Measurements from ENCODE around the gene LRSAM1.

The LRSAM1 gene

GRCh38 chr9:127463382-127463781, 12.1 kb downstream of the LRSAM1 start:
- DNase-seq: no peak

DNA sequence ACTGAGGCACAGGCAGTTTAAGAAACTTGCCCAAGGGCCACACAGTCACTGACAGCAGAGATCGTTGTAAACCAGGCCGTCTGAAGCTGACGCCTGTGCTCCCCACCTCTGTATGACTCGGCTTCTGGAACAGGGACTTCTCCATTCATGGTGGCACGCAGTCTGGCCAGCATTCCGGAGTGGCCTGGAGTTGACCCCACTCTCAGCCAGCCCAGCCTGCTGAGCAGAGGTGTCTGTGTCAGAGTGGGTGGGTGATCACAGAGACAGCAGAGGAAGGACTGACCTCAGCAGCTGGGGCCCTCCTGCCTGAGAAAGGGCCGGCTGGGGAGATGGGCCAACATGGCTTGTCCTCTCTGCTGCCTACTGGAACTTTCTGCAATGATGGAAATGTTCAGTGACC, 12.6 kb downstream of the LRSAM1 start:
- DNase-seq: peak; percentile 9

GRCh38 chr9:127466407-127466917, 15.2 kb downstream of the LRSAM1 start:
- DNase-seq: peak; percentile 15

DNA sequence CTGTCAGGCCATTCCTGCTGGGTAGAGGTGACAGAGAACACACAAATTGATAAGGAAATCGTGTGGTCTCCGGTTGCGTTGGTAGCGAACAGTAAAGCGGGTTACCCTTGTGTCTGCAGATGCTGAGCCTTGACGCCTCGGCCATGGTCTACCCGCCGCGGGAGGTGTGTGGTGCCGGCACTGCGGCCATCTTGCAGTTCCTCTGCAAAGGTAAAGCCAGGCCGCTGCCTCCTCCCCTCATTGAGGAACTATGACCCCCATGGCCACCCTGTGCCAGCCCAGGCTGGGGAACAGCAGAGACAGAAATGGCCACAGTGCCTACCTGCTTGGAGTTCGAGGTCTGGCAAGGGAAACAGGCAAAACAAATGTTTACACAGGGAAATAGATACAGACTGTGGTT, 16.3 kb downstream of the LRSAM1 start:
- DNase-seq: no peak

GRCh38 chr9:127470662-127471061, 19.4 kb downstream of the LRSAM1 start:
- DNase-seq: no peak

DNA sequence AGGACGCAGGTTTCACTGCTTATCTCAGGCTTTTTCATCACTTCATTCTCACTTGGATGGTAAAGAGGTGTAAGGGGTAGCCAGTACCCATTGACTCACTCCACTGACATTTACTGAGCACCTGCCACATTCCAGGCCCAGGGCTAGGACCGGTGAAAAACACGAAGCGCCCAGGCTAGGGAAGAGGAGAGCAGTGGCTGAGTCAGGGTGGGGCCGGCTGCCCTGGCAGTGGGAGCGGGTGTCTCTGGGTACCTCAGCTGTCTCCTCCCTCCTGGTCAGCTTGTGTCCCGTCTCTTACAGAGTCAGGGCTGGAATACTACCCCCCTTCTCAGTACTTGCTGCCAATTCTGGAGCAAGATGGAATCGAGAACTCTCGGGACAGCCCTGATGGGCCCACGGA, 22.2 kb downstream of the LRSAM1 start:
- DNase-seq: no peak

DNA sequence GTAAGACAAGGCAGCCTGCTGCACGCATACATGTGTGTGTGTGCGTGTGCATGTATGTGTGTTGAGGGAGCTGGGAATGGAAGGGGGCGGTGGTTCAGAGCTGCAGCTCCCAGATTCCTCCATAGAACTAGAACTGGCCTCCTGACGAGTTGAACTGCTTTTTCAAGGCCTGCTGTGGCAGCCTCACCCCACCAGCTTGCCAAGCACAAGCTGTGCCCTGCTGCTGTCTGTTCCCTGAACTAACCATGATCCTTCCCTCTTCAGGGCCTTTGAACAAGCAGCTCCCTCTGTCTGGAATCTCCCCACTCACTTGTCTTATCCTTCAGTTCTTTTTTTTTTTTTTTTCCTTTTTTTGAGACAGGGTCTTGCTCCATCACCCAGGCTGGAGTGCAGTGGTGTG, 22.6 kb downstream of the LRSAM1 start:
- DNase-seq: no peak

- no peak for DNase-seq
Observed at GRCh38 chr9:127474592-127474991, 23.3 kb downstream of the LRSAM1 start.

GRCh38 chr9:127479507-127480081, 28.3 kb downstream of the LRSAM1 start:
- no peak for DNase-seq

DNA sequence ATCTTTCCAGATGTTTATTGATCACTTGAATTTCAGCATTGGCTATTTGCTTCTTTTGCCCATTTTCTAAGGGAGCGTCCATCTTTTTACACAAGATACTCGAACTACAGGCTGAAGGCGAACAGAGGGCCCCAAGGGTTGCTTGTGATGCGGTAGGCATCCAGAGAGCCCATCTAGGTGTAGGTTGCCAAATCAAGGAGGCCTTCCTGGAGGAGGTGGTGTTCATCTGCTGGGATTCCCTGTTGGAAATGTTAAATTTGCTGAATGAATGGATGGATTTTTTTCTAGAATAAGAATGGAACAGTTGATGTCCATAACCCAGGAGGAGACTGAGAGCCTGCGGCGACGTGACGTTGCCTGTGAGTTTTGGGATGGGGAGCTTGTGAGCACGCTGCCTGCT, 31.4 kb downstream of the LRSAM1 start:
- DNase-seq: no peak

- DNase-seq: no peak
Observed at GRCh38 chr9:127485995-127486394, 34.7 kb downstream of the LRSAM1 start.

DNA sequence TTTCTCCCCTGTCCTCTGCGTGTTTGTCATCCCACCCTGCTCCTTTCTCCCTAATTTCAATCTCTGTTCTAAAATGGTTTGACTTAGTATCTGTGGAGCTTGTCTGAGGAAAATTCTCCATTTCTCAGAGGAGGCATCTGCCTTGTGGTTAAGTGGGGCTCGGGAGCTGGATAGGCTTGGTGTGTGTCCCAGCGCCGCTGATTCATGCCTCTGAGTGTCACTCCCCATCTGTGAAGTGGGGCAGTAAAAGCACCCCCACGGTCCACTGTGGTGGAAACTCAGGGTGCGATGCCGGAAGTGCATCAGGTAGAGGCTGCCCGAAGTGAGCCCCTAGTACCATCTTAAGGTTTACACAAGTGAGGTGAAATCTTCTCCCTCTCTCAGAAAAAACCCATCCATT, 37.6 kb downstream of the LRSAM1 start:
- no peak for DNase-seq

DNA sequence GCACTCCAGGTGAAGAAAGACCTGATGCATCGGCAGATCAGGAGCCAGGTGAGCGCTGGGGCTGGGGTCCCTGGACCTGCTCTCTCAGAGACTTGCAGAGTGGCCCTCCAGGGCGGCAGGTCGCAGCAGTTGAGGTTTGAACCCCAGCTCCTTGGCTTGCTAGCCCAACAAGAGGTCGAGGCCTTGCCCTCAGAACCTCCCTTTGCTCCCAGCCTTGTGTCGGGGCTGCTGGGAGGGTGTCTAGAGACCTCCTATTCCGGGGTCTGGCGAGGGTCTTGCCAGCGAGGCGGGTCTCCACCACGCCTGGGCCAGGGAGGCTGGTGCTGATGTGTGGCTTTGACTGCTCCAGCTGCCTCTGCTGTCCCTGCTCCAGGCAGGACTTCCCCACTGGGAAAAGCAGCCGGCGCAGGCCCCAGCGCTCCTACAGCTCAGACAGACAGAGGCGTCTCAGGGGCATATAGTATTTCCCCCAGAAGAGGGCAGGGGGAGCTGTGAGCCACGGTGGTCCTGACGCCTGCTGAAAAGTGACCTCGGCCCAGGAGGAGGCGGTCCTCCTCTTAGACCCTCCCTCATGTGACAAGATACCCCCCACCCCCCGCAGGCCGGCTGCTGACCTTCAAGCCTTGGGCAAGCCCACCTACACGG, 38.3 kb downstream of the LRSAM1 start:
- DNase-seq: no peak

DNA sequence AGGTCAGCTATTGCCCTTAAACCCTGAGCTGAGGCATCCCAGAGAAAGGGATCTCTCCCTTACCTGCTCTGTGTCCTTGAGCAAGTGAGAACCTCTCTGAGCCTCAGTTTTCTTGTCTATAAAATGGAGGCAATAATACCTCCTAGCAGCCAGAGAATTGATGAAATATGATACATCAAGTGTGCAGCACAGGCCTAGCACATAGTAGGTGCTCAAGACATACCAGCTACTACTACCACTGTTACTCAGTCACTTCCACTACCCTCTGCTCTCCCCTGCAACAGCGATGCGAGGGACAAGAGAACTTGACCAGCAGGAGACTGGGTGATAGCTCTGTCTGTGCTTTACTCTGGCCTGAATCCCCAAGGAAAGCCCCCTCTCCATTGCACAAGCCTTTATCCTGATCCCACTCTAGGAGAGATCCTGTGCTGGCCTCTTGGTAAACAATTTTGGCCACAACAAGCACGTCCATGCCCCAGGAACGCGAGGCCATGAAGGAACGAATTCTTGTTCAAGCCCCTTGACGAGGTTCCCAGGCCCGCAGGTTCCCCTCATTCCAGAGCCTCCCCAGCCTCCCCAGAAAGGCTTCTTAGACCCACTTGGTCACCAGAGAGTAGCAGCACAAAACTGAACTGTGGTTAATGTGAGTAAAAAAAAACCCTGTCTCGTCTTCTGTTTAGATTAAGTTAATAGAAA, 39.4 kb downstream of the LRSAM1 start:
- no peak for DNase-seq

DNA sequence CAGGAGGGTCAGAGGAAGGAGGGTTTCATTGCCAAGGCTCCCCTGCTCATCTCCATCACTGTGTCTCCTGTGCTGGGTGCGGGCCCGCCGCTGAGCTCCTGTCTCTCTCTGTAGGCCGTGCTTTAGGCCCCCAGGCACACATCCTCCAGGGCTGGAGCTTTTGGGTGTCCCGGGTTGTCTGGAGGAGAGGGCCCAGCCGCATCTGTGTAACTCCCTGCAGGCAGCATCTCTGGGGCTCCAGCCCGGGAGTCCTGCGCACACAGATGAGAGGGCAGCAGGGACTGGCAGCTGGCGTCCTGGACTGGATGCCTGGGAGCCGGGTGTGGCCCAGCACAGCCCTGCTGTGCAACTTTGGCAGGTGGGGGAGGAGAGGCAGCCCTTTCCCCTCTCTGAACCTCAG, 40.2 kb downstream of the LRSAM1 start:
- no peak for DNase-seq

- no peak for DNase-seq
Observed at GRCh38 chr9:127492616-127493015, 41.3 kb downstream of the LRSAM1 start.

DNA sequence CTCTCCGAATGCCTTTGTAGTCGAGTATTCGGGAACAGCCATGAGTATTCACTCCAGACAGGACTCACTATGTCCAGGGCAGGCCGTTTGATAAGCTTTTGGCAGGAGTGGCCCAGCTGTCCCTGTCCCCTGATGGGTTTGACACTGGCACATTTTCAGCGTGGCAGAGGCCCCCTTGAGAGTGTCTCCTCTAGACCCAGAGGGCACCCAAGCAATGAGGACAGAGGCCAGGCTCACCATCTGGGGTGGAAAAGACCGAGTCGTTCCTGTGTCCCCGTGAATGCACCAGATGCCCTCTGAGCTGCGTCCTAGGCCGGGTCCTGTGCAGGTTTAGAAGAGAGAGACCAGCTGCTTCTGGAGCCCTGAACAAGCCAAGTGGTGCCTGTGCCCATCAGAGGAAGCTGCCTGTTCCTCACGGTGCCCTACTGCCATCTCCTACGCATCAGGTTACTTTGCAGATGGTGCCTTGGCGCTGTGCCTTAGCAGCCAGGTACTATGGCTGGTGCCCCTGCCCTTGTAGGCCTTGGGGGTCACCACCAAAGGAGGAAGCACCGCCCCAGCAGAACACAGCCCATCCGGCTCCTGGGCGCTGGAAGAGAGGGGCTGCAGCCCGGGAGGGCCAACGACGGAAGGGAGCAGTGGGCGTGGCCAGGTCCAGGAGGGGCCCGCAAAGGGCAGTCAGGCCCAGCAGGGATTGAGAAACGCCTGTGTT, 42.4 kb downstream of the LRSAM1 start:
- no peak for DNase-seq

- DNase-seq: no peak
Observed at GRCh38 chr9:127494304-127494702, 43.0 kb downstream of the LRSAM1 start.

DNA sequence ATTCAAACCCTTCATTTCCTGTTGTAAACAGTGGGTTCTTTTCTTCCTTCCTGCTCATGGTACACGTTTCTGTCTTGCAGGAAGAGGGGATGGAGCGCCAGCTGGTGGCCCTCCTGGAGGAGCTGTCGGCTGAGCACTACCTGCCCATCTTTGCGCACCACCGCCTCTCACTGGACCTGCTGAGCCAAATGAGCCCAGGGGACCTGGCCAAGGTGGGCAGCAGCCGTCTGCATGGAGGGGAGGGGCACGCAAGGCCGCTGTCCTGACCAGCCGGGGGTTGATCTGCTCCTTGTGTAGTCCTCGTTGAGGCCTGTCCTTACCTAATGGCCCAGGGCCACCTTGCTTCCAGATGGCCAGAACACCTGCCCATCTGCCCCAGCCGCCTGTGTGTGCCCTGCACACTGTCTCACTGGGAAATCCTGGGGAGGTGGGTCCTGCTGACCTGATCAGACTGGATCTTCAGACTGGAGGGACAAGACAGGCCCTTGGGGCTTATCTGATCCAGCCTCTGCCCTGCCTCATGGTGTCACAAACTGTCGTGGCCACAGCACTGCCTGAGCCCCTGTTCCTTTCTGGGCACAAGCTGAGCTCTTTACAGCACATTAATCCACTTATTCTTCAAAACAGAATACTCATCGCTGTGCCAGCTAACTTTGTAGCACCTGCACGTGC, 44.7 kb downstream of the LRSAM1 start:
- DNase-seq: no peak

DNA sequence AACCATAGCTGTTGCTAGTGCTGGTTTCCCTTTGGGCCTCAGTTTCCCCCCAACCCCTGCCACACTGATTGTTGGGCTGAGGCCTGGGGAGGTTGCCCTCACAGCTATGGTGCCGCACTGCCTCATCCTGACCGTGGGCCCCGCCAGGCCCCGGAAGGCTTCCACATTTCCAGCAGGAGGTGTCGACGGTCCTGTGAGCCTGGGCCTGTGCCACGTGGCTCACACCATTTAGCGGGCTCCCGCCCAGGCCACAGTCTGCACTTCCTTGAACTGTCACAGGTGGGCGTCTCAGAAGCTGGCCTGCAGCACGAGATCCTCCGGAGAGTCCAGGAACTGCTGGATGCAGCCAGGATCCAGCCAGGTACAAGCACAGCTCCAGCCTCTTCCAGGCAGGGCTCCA, 45.7 kb downstream of the LRSAM1 start:
- DNase-seq: no peak

DNA sequence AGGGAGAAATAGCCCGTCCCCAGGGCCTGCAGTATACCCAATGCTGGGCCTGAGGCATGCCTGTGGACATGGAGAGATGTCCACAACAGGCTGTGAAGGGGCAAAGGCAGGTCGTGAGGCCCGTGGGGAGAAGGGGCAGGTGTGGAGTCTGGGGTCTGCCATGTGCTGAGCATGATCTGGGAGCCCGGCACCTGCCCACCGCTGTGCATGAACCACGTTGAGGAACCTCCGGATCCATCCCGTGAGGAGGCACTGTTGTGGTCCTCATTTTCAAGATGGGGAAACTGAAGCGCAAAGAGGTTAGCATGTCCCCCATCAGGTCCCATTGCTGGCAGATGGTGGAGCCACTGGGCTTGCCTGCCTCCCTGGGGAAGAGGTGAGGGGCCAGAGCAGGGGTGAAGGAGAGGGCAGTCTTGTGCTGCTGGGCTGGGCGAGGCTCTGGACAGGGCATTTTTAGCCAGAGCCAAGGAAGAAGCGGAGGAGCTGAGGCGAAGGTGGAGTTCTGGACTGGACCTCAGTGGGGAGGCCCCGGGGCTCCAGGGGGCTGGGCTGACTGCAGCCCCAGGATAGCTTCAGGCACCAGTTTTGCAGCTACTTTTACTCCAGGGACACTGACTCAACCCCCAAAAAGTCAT, 46.5 kb downstream of the LRSAM1 start:
- no peak for DNase-seq

- no peak for DNase-seq
Observed at GRCh38 chr9:127498298-127498697, 47.0 kb downstream of the LRSAM1 start.

GRCh38 chr9:127500399-127500798, 49.1 kb downstream of the LRSAM1 start:
- DNase-seq: no peak

All from suppressor macrophage treated with lipopolysaccharide for 4 hours (primary cell).